ENCODE results near the gene PTPN9.

The PTPN9 gene

GRCh38 chr15:75454471-75455378, 124.4 kb downstream of the PTPN9 start:
- FAIRE-seq, result no peak
- TF ChIP-seq SPI1 (IDR thresholded peaks at IDR 0.05; ENCODE audit: low read depth, low read length), result no peak
- 0 out of 2 replicates have a peak, but pooled peaks have one; percentile 28 for TF ChIP-seq POLR2AphosphoS5 (IDR thresholded peaks at IDR 0.05; ENCODE audit: low read depth, low read length)
- TF ChIP-seq POU2F2 (IDR thresholded peaks at IDR 0.05; ENCODE audit: low read depth, low read length), result no peak
- TF ChIP-seq PAX5 (IDR thresholded peaks at IDR 0.05; ENCODE audit: insufficient read depth, low read length, severe bottlenecking), result no peak
- peak; percentile 43 for DNase-seq (ENCODE audit: insufficient read length, low spot score)

GRCh38 chr15:75453703-75454470, 125.2 kb downstream of the PTPN9 start:
- TF ChIP-seq POLR2AphosphoS5 (IDR thresholded peaks at IDR 0.05; ENCODE audit: low read depth, low read length) (peak; percentile 75; the same call in 1 of the 2 replicates), SPI1 (IDR thresholded peaks at IDR 0.05; ENCODE audit: low read depth, low read length) (peak; percentile 71), POLR2A (IDR thresholded peaks at IDR 0.05; ENCODE audit: low read depth, low read length) (no peak; the same call in 1 of the 2 replicates), TAF1 (IDR thresholded peaks at IDR 0.05; ENCODE audit: low read depth, low read length) (peak; percentile 82), POU2F2 (IDR thresholded peaks at IDR 0.05; ENCODE audit: low read depth, low read length) (no peak), PAX5 (IDR thresholded peaks at IDR 0.05; ENCODE audit: insufficient read depth, low read length, severe bottlenecking) (peak; percentile 29)
- DNase-seq (ENCODE audit: insufficient read length, low spot score), result peak; percentile 85
- peak; percentile 99 for FAIRE-seq

- peak; percentile 4; the same call in 1 of the 2 replicates for TF ChIP-seq SPI1 (IDR thresholded peaks at IDR 0.05; ENCODE audit: low read depth, low read length)
- no peak; the same call in 1 of the 2 replicates for TF ChIP-seq POLR2AphosphoS5 (IDR thresholded peaks at IDR 0.05; ENCODE audit: low read depth, low read length)
- no peak for TF ChIP-seq POU2F2 (IDR thresholded peaks at IDR 0.05; ENCODE audit: low read depth, low read length)
- TF ChIP-seq PAX5 (IDR thresholded peaks at IDR 0.05; ENCODE audit: insufficient read depth, low read length, severe bottlenecking), result no peak
- peak; percentile 13; the same call in 1 of the 2 replicates for TF ChIP-seq POLR2A (IDR thresholded peaks at IDR 0.05; ENCODE audit: low read depth, low read length)
- FAIRE-seq (peak; percentile 94), DNase-seq (ENCODE audit: insufficient read length, low spot score) (no peak)
Measured at GRCh38 chr15:75452865-75453702, 126.0 kb downstream of the PTPN9 start.

- TF ChIP-seq SPI1 (IDR thresholded peaks at IDR 0.05; ENCODE audit: low read depth, low read length) (no peak), TAF1 (IDR thresholded peaks at IDR 0.05; ENCODE audit: low read depth, low read length) (peak; percentile 83), POLR2AphosphoS5 (IDR thresholded peaks at IDR 0.05; ENCODE audit: low read depth, low read length) (peak; percentile 88), POU2F2 (IDR thresholded peaks at IDR 0.05; ENCODE audit: low read depth, low read length) (peak; percentile 57; the same call in 1 of the 2 replicates), PAX5 (IDR thresholded peaks at IDR 0.05; ENCODE audit: insufficient read depth, low read length, severe bottlenecking) (no peak), POLR2A (IDR thresholded peaks at IDR 0.05; ENCODE audit: low read depth, low read length) (peak; percentile 65; the same call in 1 of the 2 replicates)
- FAIRE-seq (no peak), DNase-seq (ENCODE audit: insufficient read length, low spot score) (no peak)
Measured at GRCh38 chr15:75452364-75452864, 126.7 kb downstream of the PTPN9 start.

- DNase-seq (ENCODE audit: insufficient read length, low spot score), result peak; percentile 60
- no peak for TF ChIP-seq POLR2A (IDR thresholded peaks at IDR 0.05; ENCODE audit: low read depth, low read length)
- TF ChIP-seq TAF1 (IDR thresholded peaks at IDR 0.05; ENCODE audit: low read depth, low read length), result peak; percentile 44; the same call in 1 of the 2 replicates
- FAIRE-seq, result peak; percentile 92
Measured at GRCh38 chr15:75451674-75452363, 127.3 kb downstream of the PTPN9 start, which contains the start of gene SIN3A. TSS of gene SIN3A (minus strand) at chr15:75451690. CDS start at chr15:75430375, 21,315 bp downstream.

GRCh38 chr15:75451202-75451673, 127.9 kb downstream of the PTPN9 start:
- TF ChIP-seq POLR2AphosphoS5 (IDR thresholded peaks at IDR 0.05; ENCODE audit: low read depth, low read length) (no peak), POLR2A (IDR thresholded peaks at IDR 0.05; ENCODE audit: low read depth, low read length) (no peak), TAF1 (IDR thresholded peaks at IDR 0.05; ENCODE audit: low read depth, low read length) (no peak), SPI1 (IDR thresholded peaks at IDR 0.05; ENCODE audit: low read depth, low read length) (no peak), PAX5 (IDR thresholded peaks at IDR 0.05; ENCODE audit: insufficient read depth, low read length, severe bottlenecking) (no peak), POU2F2 (IDR thresholded peaks at IDR 0.05; ENCODE audit: low read depth, low read length) (no peak; the same call in 1 of the 2 replicates)
- DNase-seq (ENCODE audit: insufficient read length, low spot score) (no peak), FAIRE-seq (no peak)

GRCh38 chr15:75450307-75451201, 128.6 kb downstream of the PTPN9 start:
- FAIRE-seq (peak; percentile 96), DNase-seq (ENCODE audit: insufficient read length, low spot score) (peak; percentile 49)

More at GRCh38 chr15:75450307-75451201, 128.6 kb downstream of the PTPN9 start:
- TF ChIP-seq SPI1 (IDR thresholded peaks at IDR 0.05; ENCODE audit: low read depth, low read length) (peak; percentile 7; the same call in 1 of the 2 replicates), TAF1 (IDR thresholded peaks at IDR 0.05; ENCODE audit: low read depth, low read length) (no peak), POU2F2 (IDR thresholded peaks at IDR 0.05; ENCODE audit: low read depth, low read length) (no peak)

Data from GM12891 (cell line).